HepG2 (cell line): ENCODE data around the gene DND1. TPM values are rescaled to one million over a fixed set of nuclear protein-coding genes. Genes with fewer than 3 reads are reported as not detected.

Experiments
- ARNTL ChIP-seq: sonication (generic); formaldehyde crosslinking; IDR thresholded peaks from 2 replicates; pipeline ENCODE4 v1.4.0; 2020; ENCODE audit warnings: mild to moderate bottlenecking, missing genetic modification reagents
- CEBPB ChIP-seq: IDR thresholded peaks from 2 replicates; pipeline ENCODE4 v1.6.1; 2011; ENCODE audit warnings: low read depth, low read length, improper control_type of control experiment, borderline replicate concordance
- CREB1 ChIP-seq, 2 experiments: fragments of 450-650 bp in 1 of 2; IDR thresholded peaks; 2 replicates each; pipeline ENCODE4 v1.6.1; 2016 to 2017; ENCODE audit warnings: control low read depth in 1 of 2, mild to moderate bottlenecking in 1 of 2, missing compliant biosample characterization in 1 of 2, missing genetic modification characterization in 1 of 2
- GPN1 ChIP-seq: sonication (generic); formaldehyde crosslinking; IDR thresholded peaks from 2 replicates; pipeline ENCODE4 v1.5.1; 2020; ENCODE audit warnings: missing genetic modification reagents, borderline replicate concordance
- ISX ChIP-seq: sonication (generic); formaldehyde crosslinking; conservative IDR thresholded peaks from 2 replicates; pipeline ENCODE4 v1.5.0; 2020; ENCODE audit warnings: missing genetic modification reagents
- JUNB ChIP-seq: sonication (generic); formaldehyde crosslinking; IDR thresholded peaks from 2 replicates; pipeline ENCODE4 v1.8.0; 2022; ENCODE audit warnings: missing genetic modification reagents, mild to moderate bottlenecking, borderline replicate concordance
- MED8 ChIP-seq: sonication (generic); formaldehyde crosslinking; IDR thresholded peaks from 2 replicates; pipeline ENCODE4 v1.8.1; 2023; ENCODE audit warnings: mild to moderate bottlenecking, missing genetic modification reagents; ENCODE audit not compliant: insufficient replicate concordance
- SIN3B ChIP-seq: fragments of 150-350 bp; IDR thresholded peaks from 2 replicates; pipeline ENCODE4 v1.6.1; 2014; ENCODE audit warnings: low read length
- THAP11 ChIP-seq: IDR thresholded peaks from 2 replicates; pipeline ENCODE4 v1.6.1; 2016; ENCODE audit warnings: missing biosample characterization, missing genetic modification reagents
- ZNF30 ChIP-seq: sonication (generic); formaldehyde crosslinking; IDR thresholded peaks from 2 replicates; pipeline ENCODE4 v1.5.0; 2020; ENCODE audit warnings: mild to moderate bottlenecking, missing genetic modification reagents
- ZNF549 ChIP-seq: sonication (generic); formaldehyde crosslinking; IDR thresholded peaks from 2 replicates; pipeline ENCODE4 v1.5.0; 2020; ENCODE audit warnings: missing genetic modification reagents
- ZSCAN22 ChIP-seq: sonication (generic); formaldehyde crosslinking; IDR thresholded peaks from 2 replicates; pipeline ENCODE4 v1.4.0; 2020; ENCODE audit warnings: mild to moderate bottlenecking, missing genetic modification reagents
- ZZZ3 ChIP-seq: sonication (generic); formaldehyde crosslinking; IDR thresholded peaks from 2 replicates; pipeline ENCODE4 v1.4.0; 2020; ENCODE audit warnings: missing genetic modification reagents, mild to moderate bottlenecking, borderline replicate concordance
- polyA plus RNA-seq, 8 experiments: library from polyadenylated mRNA; depleted of rRNA in 3 of 8; stranded (reverse) in 7 of 8; unstranded in 1 of 8; fragments of >200 nt; fragmentation: Illumina TruSeq in 4 of 8; extraction: Trizol in 4 of 8; gene quantifications; 2 replicates each; pipeline versions ENCODE4 v1.2.1 to v1.2.3, GENCODE V29; 2011 to 2016; ENCODE audit warnings: low read depth in 4 of 8, missing spikeins in 1 of 8, mixed read lengths in 1 of 8; ENCODE audit not compliant: insufficient read depth in 1 of 8
- total RNA-seq, 5 experiments: library from RNA; depleted of rRNA; stranded (reverse); fragments of >200 nt; fragmentation: Illumina TruSeq; extraction: Trizol; gene quantifications; 2 replicates each; pipeline ENCODE4 v1.2.3, GENCODE V29; 2016; ENCODE audit warnings: low read depth in 1 of 5
- TF ChIP-seq, protein P1 (sequence below): sonication (generic); formaldehyde crosslinking; IDR thresholded peaks from 2 replicates; pipeline ENCODE4 v1.4.0; 2020; ENCODE audit warnings: missing genetic modification reagents
- TF ChIP-seq, protein P2 (sequence below): sonication (generic); formaldehyde crosslinking; IDR thresholded peaks from 2 replicates; pipeline ENCODE4 v1.5.1; 2020; ENCODE audit warnings: mild to moderate bottlenecking, missing genetic modification reagents, borderline replicate concordance
- TF ChIP-seq, protein P3 (sequence below): sonication (generic); formaldehyde crosslinking; IDR thresholded peaks from 2 replicates; pipeline ENCODE4 v1.5.1; 2020; ENCODE audit warnings: mild to moderate bottlenecking, missing genetic modification reagents, moderate library complexity

The DND1 gene
- total and polyA plus RNA-seq, 2 of the 13 experiments (the other 11 are each of a cell fraction or from before 2014, with no cell fraction given), result 0.48 to 0.55 TPM

DNA sequence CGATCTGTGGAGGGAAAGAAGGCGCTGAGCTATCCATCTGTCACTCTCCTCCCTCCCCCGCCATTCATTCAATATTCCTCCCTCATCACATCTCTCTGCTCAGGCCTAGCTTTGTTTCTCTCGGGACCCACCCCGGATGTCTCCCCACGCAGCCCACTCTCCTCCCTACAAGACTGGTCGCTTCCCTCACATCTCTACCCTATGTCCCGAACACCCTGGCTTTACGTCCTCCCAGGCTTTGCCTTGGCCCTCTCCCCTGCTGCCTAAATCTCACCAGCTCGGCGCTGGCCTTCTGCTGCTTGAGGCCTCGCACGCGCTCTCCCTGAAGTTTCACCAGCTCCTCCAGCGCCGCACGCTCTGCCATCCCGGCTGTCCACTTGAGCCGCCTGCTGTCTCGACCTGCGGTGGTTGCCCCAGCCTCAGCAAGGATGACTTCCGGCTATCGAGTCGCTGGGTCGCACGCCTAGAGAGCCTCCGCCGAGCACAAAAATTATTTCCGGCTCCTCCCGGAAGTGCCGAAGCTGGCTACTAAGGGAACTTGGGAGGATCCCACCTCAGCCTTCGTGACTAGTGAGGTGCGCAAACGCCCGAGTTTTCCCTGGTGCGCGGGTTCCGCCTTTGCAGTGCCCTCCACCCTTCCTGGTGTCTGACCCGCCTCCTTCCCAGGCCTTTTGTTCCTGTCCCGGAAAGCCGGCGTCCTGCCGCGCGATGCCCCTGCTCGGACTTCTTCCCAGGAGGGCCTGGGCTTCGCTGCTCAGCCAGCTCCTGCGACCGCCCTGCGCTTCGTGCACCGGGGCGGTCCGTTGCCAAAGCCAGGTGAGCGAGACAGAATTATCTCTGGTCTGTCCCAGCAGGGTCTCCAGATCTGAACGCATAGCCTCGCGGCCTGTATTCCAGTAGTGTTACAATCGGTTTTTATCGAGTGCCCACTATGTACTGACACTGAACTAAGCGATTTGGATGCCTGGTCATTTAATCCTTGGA, 17.9 kb upstream of the DND1 start, which contains the start of the genes HARS1 and HARS2 (continued):
- TF ChIP-seq, protein P1, sequence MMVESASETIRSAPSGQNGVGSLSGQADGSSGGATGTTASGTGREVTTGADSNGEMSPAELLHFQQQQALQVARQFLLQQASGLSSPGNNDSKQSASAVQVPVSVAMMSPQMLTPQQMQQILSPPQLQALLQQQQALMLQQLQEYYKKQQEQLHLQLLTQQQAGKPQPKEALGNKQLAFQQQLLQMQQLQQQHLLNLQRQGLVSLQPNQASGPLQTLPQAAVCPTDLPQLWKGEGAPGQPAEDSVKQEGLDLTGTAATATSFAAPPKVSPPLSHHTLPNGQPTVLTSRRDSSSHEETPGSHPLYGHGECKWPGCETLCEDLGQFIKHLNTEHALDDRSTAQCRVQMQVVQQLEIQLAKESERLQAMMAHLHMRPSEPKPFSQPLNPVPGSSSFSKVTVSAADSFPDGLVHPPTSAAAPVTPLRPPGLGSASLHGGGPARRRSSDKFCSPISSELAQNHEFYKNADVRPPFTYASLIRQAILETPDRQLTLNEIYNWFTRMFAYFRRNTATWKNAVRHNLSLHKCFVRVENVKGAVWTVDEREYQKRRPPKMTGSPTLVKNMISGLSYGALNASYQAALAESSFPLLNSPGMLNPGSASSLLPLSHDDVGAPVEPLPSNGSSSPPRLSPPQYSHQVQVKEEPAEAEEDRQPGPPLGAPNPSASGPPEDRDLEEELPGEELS (CRISPR knock-in tag), result peak; percentile 58; the same call in 1 of the 2 replicates
- TF ChIP-seq, protein P2, sequence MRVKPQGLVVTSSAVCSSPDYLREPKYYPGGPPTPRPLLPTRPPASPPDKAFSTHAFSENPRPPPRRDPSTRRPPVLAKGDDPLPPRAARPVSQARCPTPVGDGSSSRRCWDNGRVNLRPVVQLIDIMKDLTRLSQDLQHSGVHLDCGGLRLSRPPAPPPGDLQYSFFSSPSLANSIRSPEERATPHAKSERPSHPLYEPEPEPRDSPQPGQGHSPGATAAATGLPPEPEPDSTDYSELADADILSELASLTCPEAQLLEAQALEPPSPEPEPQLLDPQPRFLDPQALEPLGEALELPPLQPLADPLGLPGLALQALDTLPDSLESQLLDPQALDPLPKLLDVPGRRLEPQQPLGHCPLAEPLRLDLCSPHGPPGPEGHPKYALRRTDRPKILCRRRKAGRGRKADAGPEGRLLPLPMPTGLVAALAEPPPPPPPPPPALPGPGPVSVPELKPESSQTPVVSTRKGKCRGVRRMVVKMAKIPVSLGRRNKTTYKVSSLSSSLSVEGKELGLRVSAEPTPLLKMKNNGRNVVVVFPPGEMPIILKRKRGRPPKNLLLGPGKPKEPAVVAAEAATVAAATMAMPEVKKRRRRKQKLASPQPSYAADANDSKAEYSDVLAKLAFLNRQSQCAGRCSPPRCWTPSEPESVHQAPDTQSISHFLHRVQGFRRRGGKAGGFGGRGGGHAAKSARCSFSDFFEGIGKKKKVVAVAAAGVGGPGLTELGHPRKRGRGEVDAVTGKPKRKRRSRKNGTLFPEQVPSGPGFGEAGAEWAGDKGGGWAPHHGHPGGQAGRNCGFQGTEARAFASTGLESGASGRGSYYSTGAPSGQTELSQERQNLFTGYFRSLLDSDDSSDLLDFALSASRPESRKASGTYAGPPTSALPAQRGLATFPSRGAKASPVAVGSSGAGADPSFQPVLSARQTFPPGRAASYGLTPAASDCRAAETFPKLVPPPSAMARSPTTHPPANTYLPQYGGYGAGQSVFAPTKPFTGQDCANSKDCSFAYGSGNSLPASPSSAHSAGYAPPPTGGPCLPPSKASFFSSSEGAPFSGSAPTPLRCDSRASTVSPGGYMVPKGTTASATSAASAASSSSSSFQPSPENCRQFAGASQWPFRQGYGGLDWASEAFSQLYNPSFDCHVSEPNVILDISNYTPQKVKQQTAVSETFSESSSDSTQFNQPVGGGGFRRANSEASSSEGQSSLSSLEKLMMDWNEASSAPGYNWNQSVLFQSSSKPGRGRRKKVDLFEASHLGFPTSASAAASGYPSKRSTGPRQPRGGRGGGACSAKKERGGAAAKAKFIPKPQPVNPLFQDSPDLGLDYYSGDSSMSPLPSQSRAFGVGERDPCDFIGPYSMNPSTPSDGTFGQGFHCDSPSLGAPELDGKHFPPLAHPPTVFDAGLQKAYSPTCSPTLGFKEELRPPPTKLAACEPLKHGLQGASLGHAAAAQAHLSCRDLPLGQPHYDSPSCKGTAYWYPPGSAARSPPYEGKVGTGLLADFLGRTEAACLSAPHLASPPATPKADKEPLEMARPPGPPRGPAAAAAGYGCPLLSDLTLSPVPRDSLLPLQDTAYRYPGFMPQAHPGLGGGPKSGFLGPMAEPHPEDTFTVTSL (CRISPR knock-in tag), result peak; percentile 55; the same call in 1 of the 2 replicates
- no peak for TF ChIP-seq ZNF549 (CRISPR knock-in tag)
- TF ChIP-seq CREB1 (IDR thresholded peaks at IDR 0.05), result peak; percentile 18; the same call in 1 of the 2 replicates
- peak; percentile 74; the same call in 1 of the 2 replicates for TF ChIP-seq CREB1 (CRISPR knock-in tag; IDR thresholded peaks at IDR 0.05)
- peak; percentile 92 for TF ChIP-seq THAP11 (CRISPR knock-in tag)
- peak; percentile 48 for TF ChIP-seq SIN3B
- peak; percentile 78 for TF ChIP-seq MED8
- TF ChIP-seq JUNB (CRISPR knock-in tag), result peak; percentile 55; the same call in 1 of the 2 replicates
- no peak for TF ChIP-seq ARNTL
- TF ChIP-seq CEBPB, result no peak
- TF ChIP-seq, protein P3, sequence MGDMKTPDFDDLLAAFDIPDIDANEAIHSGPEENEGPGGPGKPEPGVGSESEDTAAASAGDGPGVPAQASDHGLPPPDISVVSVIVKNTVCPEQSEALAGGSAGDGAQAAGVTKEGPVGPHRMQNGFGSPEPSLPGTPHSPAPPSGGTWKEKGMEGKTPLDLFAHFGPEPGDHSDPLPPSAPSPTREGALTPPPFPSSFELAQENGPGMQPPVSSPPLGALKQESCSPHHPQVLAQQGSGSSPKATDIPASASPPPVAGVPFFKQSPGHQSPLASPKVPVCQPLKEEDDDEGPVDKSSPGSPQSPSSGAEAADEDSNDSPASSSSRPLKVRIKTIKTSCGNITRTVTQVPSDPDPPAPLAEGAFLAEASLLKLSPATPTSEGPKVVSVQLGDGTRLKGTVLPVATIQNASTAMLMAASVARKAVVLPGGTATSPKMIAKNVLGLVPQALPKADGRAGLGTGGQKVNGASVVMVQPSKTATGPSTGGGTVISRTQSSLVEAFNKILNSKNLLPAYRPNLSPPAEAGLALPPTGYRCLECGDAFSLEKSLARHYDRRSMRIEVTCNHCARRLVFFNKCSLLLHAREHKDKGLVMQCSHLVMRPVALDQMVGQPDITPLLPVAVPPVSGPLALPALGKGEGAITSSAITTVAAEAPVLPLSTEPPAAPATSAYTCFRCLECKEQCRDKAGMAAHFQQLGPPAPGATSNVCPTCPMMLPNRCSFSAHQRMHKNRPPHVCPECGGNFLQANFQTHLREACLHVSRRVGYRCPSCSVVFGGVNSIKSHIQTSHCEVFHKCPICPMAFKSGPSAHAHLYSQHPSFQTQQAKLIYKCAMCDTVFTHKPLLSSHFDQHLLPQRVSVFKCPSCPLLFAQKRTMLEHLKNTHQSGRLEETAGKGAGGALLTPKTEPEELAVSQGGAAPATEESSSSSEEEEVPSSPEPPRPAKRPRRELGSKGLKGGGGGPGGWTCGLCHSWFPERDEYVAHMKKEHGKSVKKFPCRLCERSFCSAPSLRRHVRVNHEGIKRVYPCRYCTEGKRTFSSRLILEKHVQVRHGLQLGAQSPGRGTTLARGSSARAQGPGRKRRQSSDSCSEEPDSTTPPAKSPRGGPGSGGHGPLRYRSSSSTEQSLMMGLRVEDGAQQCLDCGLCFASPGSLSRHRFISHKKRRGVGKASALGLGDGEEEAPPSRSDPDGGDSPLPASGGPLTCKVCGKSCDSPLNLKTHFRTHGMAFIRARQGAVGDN (CRISPR knock-in tag), result peak; percentile 97
- TF ChIP-seq GPN1 (CRISPR knock-in tag), result no peak
- TF ChIP-seq ZSCAN22 (CRISPR knock-in tag), result no peak
- no peak for TF ChIP-seq ZZZ3 (CRISPR knock-in tag)
- no peak for TF ChIP-seq ISX (CRISPR knock-in tag)
- no peak for TF ChIP-seq ZNF30 (CRISPR knock-in tag)
